HUES64 (cell line): ENCODE results near the gene FBXW11.

Experiments
- H3K27ac ChIP-seq: 2 replicates; pipeline ENCODE4 v1.7.0; 2013; ENCODE audit warnings: low read depth, low read length, inconsistent platforms
- H3K27me3 ChIP-seq: 2 replicates; pipeline ENCODE4 v1.6.1; 2013; ENCODE audit warnings: mild to moderate bottlenecking, low read length; ENCODE audit not compliant: insufficient read depth
- H3K36me3 ChIP-seq: 2 replicates; pipeline ENCODE4 v1.6.1; 2013; ENCODE audit warnings: mild to moderate bottlenecking, low read length; ENCODE audit not compliant: insufficient read depth
- H3K4me1 ChIP-seq: 2 replicates; pipeline ENCODE4 v1.6.1; 2013; ENCODE audit warnings: mild to moderate bottlenecking, low read length, moderate library complexity; ENCODE audit not compliant: insufficient read depth
- H3K4me3 ChIP-seq: 2 replicates; pipeline ENCODE4 v1.5.1; 2013; ENCODE audit warnings: mild to moderate bottlenecking, low read length, moderate library complexity
- H3K9ac ChIP-seq: 2 replicates; pipeline ENCODE4 v1.6.1; 2013; ENCODE audit warnings: mild to moderate bottlenecking, low read depth, low read length
- H3K9me3 ChIP-seq: 2 replicates; pipeline ENCODE4 v1.6.1; 2013; ENCODE audit warnings: low read depth, low read length; ENCODE audit not compliant: insufficient read depth
- WGBS: fragments of 150-250, 120-280 bp; methylation state at CpG from one replicate; pipeline ENCODE4 v1.1.7; 2013; ENCODE audit warnings: missing lambda C conversion rate; 5-methylcytosine and 5-hydroxymethylcytosine counted together

Gene FBXW11

GRCh38 chr5:171865471-171865870 lies 141.0 kb downstream of the FBXW11 start:
- Histone ChIP-seq H3K9me3 (no peaks in the 10 kb centered on the region), H3K4me3 (no peak overlapping the region), H3K27me3 (no peaks in the 10 kb centered on the region), H3K4me1 (no peaks in the 10 kb centered on the region), H3K36me3 (peaks cover 64% of the 10 kb centered on the region), H3K27ac (no peak overlapping the region), H3K9ac (no peak overlapping the region)
- WGBS, result 95% methylated on average over 4 of the region's 6 CpGs

DNA sequence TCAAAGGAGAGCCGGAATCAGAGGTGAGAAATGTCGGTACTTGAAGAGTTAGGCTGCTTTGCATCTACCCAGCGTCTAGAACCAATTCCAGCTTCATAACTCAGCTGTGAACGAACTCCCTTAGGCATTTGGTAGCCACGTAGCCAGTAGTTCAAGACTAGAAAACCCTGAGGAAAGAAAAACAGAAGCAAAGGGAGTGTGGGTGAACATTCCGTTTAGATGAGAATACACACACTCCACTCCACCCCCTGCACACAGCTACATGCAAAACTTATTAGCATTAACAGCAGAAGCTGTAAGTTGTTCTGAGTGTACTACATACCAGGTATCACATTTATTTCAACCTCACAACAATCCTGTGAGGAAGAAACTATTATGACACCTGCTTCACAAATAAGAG lies 142.5 kb downstream of the FBXW11 start:
- no peak overlapping the region for H3K9ac ChIP-seq
- peaks cover 52% of the 10 kb centered on the region for H3K36me3 ChIP-seq
- H3K27me3 ChIP-seq, result no peaks in the 10 kb centered on the region
- H3K27ac ChIP-seq, result no peak overlapping the region
- H3K9me3 ChIP-seq, result no peaks in the 10 kb centered on the region
- H3K4me1 ChIP-seq, result no peaks in the 10 kb centered on the region
- WGBS, result 94% methylated on average over 5 of the region's 6 CpGs
- no peak overlapping the region for H3K4me3 ChIP-seq

- Histone ChIP-seq H3K36me3 (peaks cover 39% of the 10 kb centered on the region), H3K4me3 (no peak overlapping the region), H3K27me3 (no peaks in the 10 kb centered on the region), H3K27ac (no peak overlapping the region), H3K4me1 (no peaks in the 10 kb centered on the region), H3K9ac (no peak overlapping the region), H3K9me3 (no peaks in the 10 kb centered on the region)
- 96% methylated on average over 3 of the region's 4 CpGs for WGBS
Observed at GRCh38 chr5:171862624-171863023, 143.8 kb downstream of the FBXW11 start.

DNA sequence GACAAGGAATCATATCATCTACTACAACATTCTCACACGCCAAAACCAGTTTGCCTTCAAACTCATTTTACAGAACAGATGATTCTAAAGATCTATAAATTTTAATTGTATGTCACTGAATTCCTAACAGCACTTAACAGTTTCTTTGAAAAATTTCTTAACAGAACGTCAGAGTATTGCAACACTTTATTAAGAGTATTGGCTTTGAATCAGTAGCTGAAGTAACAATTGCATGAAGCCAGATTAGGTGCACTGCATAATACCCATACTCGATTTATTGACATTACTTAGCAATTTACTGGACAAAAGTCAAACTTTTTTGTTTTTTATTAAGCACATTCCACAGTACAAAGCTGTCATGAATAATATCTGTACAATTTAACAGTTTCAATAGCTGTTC lies 145.1 kb downstream of the FBXW11 start:
- no peaks in the 10 kb centered on the region for H3K9me3 ChIP-seq
- no peaks in the 10 kb centered on the region for H3K27me3 ChIP-seq
- H3K4me3 ChIP-seq, result no peak overlapping the region
- H3K4me1 ChIP-seq, result no peaks in the 10 kb centered on the region
- no peak overlapping the region for H3K9ac ChIP-seq
- H3K36me3 ChIP-seq, result peaks cover 27% of the 10 kb centered on the region
- WGBS, result 90% methylated on average over 3 of the region's 3 CpGs
- no peak overlapping the region for H3K27ac ChIP-seq

DNA sequence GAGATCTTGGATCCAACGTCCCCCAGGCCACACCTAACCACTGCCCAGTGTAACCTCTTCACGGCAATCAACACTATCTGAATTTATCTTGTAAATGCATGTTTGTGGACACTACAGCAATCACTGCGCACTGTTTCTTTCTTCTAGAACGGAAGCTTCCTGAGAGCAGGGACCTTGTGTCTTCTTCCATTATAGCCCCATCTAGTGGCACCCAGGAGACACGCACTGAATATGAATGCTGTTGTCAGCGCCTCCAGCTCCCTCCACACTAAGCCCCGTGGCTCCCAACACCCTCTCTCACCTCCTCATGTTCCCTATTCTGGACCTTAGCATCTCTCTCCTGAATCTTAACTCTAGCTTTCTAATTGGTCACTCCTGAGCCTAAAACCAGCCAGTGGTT lies 148.1 kb downstream of the FBXW11 start:
- 78% methylated on average over 7 of the region's 7 CpGs for WGBS

DNA sequence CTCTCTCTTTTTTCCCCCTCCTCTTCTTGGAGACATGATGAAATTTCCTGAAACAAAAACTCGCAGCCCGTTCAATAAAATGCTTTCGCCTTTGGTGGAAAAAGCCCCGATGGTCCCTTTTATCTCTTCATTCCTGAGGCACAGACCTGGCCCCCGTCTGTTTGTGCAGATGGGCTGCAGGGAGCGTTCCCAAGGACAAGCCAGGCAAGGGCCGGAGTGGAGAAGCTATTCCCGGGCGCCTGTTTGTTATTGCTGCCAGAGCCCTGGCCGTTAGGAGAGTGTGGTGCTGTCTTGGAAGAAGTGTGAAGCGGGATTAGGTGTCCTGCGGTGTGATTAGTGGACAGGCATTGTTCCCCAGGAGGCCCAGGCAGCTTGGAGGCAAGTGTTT lies 149.0 kb downstream of the FBXW11 start:
- no peak overlapping the region for H3K9ac ChIP-seq
- H3K27ac ChIP-seq, result no peak overlapping the region
- H3K9me3 ChIP-seq, result no peaks in the 10 kb centered on the region
- H3K4me3 ChIP-seq, result no peak overlapping the region
- H3K27me3 ChIP-seq, result no peaks in the 10 kb centered on the region
- WGBS, result 56% methylated on average over 12 of the region's 12 CpGs
- H3K4me1 ChIP-seq, result no peaks in the 10 kb centered on the region
- peaks cover 8% of the 10 kb centered on the region; the same call in 1 of the 2 replicates for H3K36me3 ChIP-seq

More for the DNA sequence above, 148.1 kb downstream of the FBXW11 start:
- H3K4me1 ChIP-seq, result no peaks in the 10 kb centered on the region
- no peak overlapping the region for H3K4me3 ChIP-seq
- H3K9ac ChIP-seq, result no peak overlapping the region
- H3K36me3 ChIP-seq, result peaks cover 14% of the 10 kb centered on the region
- H3K9me3 ChIP-seq, result no peaks in the 10 kb centered on the region
- no peaks in the 10 kb centered on the region for H3K27me3 ChIP-seq
- no peak overlapping the region for H3K27ac ChIP-seq

DNA sequence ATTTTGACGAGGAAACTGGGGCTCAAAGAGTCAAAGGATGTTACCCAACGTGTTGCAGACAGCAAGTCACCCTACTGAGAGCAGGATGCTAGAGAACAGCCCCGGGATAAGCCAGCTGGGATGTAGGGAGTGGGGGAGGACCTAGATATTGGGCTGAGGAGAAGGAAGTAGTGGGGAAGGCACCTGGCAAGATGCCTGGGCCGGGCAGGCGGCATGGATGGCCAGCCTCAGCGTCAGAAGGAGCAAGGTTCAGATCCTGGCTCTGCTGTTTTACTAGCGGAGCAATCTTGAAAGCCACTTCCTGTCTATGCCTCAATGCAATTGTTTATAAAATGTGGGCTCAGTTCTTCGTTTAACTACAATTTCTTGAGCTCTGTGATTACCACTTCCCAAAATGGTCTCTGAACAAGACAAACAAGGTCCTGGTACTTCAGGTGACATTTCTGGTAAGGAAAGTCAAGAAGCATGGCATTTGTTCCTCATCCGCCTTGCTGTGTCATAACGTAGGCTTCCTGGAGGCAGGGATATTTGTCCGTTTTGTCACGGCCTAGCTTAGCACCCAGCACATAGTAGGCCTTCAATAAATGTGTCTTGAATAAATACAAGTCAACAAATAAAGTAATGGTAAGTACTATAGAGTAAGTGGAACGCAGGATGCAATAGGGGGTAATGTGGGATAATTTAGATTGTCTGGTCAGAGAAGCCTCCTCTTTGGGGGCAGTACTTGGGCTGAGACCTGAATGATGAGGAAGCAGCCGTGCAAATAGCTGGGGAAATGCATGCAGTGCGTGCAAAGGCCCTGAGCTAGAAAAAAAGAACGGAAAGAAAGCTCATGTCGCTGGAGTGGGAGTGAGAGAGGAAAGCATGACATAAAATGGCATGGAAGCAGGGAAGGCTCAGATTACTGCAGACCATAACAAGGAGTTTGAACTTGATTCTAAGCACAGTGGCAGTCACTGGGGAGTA lies 150.4 kb downstream of the FBXW11 start:
- Histone ChIP-seq H3K9ac (no peak overlapping the region), H3K4me1 (no peaks in the 10 kb centered on the region), H3K9me3 (no peaks in the 10 kb centered on the region), H3K27ac (no peak overlapping the region), H3K36me3 (peaks cover 3% of the 10 kb centered on the region; the same call in 1 of the 2 replicates), H3K27me3 (no peaks in the 10 kb centered on the region), H3K4me3 (no peak overlapping the region)
- 92% methylated on average over 17 of the region's 17 CpGs for WGBS

GRCh38 chr5:171855265-171855664 lies 151.2 kb downstream of the FBXW11 start:
- no peak overlapping the region for H3K4me3 ChIP-seq
- H3K36me3 ChIP-seq, result peaks cover 3% of the 10 kb centered on the region; the same call in 1 of the 2 replicates
- no peak overlapping the region for H3K9ac ChIP-seq
- no peaks in the 10 kb centered on the region for H3K9me3 ChIP-seq
- peaks cover 4% of the 10 kb centered on the region; the same call in 1 of the 2 replicates for H3K4me1 ChIP-seq
- no peaks in the 10 kb centered on the region for H3K27me3 ChIP-seq
- H3K27ac ChIP-seq, result no peak overlapping the region
- 96% methylated on average over 3 of the region's 3 CpGs for WGBS

DNA sequence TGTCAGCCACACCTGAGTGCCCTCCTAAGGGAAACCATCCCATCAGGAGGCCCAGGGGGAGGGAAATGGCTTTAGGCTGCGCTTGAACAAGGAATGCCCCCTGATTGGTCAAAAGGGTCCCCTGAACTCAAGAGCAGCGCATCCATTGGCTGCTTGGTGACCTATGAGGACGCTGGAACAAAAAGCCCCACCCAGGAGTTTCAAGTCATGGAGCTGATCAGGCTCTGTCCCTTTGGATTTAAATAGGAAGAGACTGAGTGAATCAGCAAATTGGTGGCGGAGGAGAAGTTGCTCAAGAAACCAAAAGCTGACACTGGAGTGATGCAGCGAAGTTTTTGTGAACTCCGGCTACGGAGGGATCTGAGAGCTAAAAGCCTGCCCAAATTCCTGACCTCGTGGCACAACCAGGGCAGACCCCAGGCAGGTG lies 154.2 kb downstream of the FBXW11 start:
- Histone ChIP-seq H3K9me3 (no peaks in the 10 kb centered on the region), H3K9ac (no peak overlapping the region), H3K27ac (no peak overlapping the region), H3K27me3 (no peaks in the 10 kb centered on the region), H3K36me3 (no peaks in the 10 kb centered on the region), H3K4me1 (peaks cover 4% of the 10 kb centered on the region; the same call in 1 of the 2 replicates), H3K4me3 (no peak overlapping the region)
- WGBS, result 93% methylated on average over 8 of the region's 8 CpGs

GRCh38 chr5:171851251-171851650 lies 155.2 kb downstream of the FBXW11 start:
- no peaks in the 10 kb centered on the region for H3K36me3 ChIP-seq
- no peak overlapping the region for H3K9ac ChIP-seq
- peaks cover 4% of the 10 kb centered on the region; the same call in 1 of the 2 replicates for H3K4me1 ChIP-seq
- no peaks in the 10 kb centered on the region for H3K27me3 ChIP-seq
- no peak overlapping the region for H3K4me3 ChIP-seq
- WGBS, result 91% methylated on average over 1 of the region's 1 CpG
- no peaks in the 10 kb centered on the region; the same call in 1 of the 2 replicates for H3K9me3 ChIP-seq
- H3K27ac ChIP-seq, result no peak overlapping the region

DNA sequence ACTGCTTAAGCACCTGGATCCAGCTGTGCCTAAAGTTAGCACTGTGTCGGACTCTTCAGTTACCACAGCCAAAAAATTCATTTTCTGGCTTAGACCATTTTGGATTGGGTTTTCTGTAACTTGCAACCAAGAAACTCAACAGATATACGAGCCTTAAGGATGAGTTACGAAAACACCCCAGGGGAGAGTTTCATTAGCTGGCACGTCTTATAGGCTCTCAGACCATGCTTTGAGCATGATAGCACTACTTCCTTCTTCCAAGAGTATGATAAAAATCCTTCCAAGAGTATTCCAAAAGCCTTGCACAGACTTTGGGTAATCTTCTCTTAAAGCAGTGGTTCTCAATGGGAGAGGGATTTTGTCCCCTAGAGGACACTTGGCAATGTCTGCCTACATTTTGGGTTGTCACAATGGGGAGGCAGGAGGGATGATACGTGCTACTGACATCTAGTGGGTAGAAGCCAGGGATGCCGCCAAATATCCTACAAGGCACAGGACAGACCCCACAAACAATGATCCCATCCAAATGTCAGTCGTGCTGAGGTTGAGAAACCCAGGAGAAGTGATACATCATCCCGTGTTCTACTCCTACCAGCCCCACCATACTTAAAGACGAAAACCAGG lies 156.0 kb downstream of the FBXW11 start:
- Histone ChIP-seq H3K4me3 (no peak overlapping the region), H3K9ac (no peak overlapping the region), H3K36me3 (no peaks in the 10 kb centered on the region), H3K4me1 (peaks cover 4% of the 10 kb centered on the region; the same call in 1 of the 2 replicates), H3K27me3 (no peaks in the 10 kb centered on the region), H3K9me3 (no peaks in the 10 kb centered on the region; the same call in 1 of the 2 replicates), H3K27ac (no peak overlapping the region)
- WGBS, result 53% methylated on average over 7 of the region's 9 CpGs
